HepG2 (cell line): Measurements from ENCODE around the gene CD53. TPM values are rescaled to one million over a fixed set of nuclear protein-coding genes. Genes with fewer than 3 reads are reported as not detected.

Source experiments
- ATAC-seq: fragments of 200-7000 bp; cut with Tn5 transposase; 3 replicates; pipeline ENCODE4 v1.9.1; 2020; ENCODE audit warnings: mild to moderate bottlenecking, moderate library complexity
- BruUV-seq: library from RNA; stranded (reverse); fragments of 400-500 nt; replicated peaks from 2 replicates; lab custom pipeline; 2021; lab: Mats Ljungman, UMichigan
- CTCF ChIA-PET: fragments of 300-600 bp; formaldehyde crosslinking; extraction: SDS; loops from one replicate; lab custom pipeline; 2021; ENCODE audit warnings: low total read pairs, inconsistent platforms, low intra/inter-chr PET ratio; lab: Yijun Ruan, JAX
- POLR2A ChIA-PET: fragments of 350-600 bp; sonication (Branson Sonifier 250); formaldehyde crosslinking; loops from one replicate; lab custom pipeline; 2020; ENCODE audit warnings: antibody characterized with exemption, inconsistent platforms; lab: Yijun Ruan, JAX
- DNase-seq: peaks from one replicate; pipeline ENCODE4 v3.0.0-alpha.2; 2015; ENCODE audit warnings: low spot score
- FAIRE-seq: peaks from 3 replicates; lab custom pipeline; 2011; peaks lifted over from hg19 to GRCh38; lab: Jason Lieb, UNC
- H2AFZ ChIP-seq: one replicate; pipeline ENCODE4 v1.6.1; 2011; ENCODE audit warnings: low read length, inconsistent platforms
- H3K27ac ChIP-seq: fragments of 300-600 bp; 3 replicates; pipeline ENCODE4 v1.8.0; 2011; ENCODE audit warnings: mixed run types, mild to moderate bottlenecking, mixed read lengths, low read length, inconsistent platforms; ENCODE audit not compliant: insufficient read depth; ENCODE audit errors: extremely low read length
- H3K27me3 ChIP-seq, 2 experiments: fragments of 200-600 bp in 1 of 2; 2 replicates in 1 of 2; 3 replicates in 1 of 2; pipeline versions ENCODE4 v1.6.0 to v1.8.0; 2011; ENCODE audit warnings: low read length in 2 of 2, mild to moderate bottlenecking in 2 of 2, moderate library complexity in 2 of 2, inconsistent platforms in 1 of 2; ENCODE audit not compliant: insufficient read depth in 2 of 2, control insufficient read depth in 1 of 2
- H3K36me3 ChIP-seq, 2 experiments: fragments of 200-600 bp in 1 of 2; replicated peaks in 1 of 2; 2 replicates in 1 of 2; 3 replicates in 1 of 2; pipeline versions ENCODE4 v1.5.1 to v1.8.0; 2011; ENCODE audit warnings: low read length in 2 of 2, inconsistent platforms in 1 of 2; ENCODE audit not compliant: insufficient read depth in 2 of 2, control insufficient read depth in 1 of 2
- H3K4me1 ChIP-seq: 2 replicates; pipeline ENCODE4 v1.5.1; 2012; ENCODE audit warnings: low read length, inconsistent platforms; ENCODE audit not compliant: insufficient read depth
- H3K4me2 ChIP-seq: 2 replicates; pipeline ENCODE4 v1.6.0; 2011; ENCODE audit warnings: low read depth, low read length, inconsistent platforms
- H3K4me3 ChIP-seq, 3 experiments: fragments of 200-600 bp in 1 of 3; sonication (generic), shearing (Covaris generic) in 1 of 3; replicated peaks in 1 of 3; 2 replicates each; pipeline ENCODE4 v1.5.1; 2011 to 2016; ENCODE audit warnings: low read length in 3 of 3, inconsistent platforms in 2 of 3, low read depth in 2 of 3, mild to moderate bottlenecking in 2 of 3, control low read depth in 1 of 3, mixed read lengths in 1 of 3; ENCODE audit not compliant: insufficient read depth in 1 of 3
- H3K79me2 ChIP-seq: one replicate; pipeline ENCODE4 v1.6.1; 2011; ENCODE audit warnings: low read length, inconsistent platforms; ENCODE audit not compliant: insufficient read depth
- H3K9ac ChIP-seq: 2 replicates; pipeline ENCODE4 v1.6.0; 2011; ENCODE audit warnings: mild to moderate bottlenecking, low read depth, low read length, inconsistent platforms; ENCODE audit not compliant: insufficient read depth
- H3K9me3 ChIP-seq: 2 replicates; pipeline ENCODE4 v1.5.1; 2012; ENCODE audit warnings: mild to moderate bottlenecking, low read length
- H4K20me1 ChIP-seq: 2 replicates; pipeline ENCODE4 v1.6.0; 2011; ENCODE audit warnings: inconsistent platforms, mild to moderate bottlenecking, low read length, moderate library complexity; ENCODE audit not compliant: insufficient read depth
- BHLHE40 ChIP-seq: IDR thresholded peaks from 2 replicates; pipeline ENCODE4 v1.6.1; 2011; ENCODE audit warnings: low read length, improper control_type of control experiment
- GPBP1L1 ChIP-seq: sonication (generic); formaldehyde crosslinking; IDR thresholded peaks from 2 replicates; pipeline ENCODE4 v1.5.0; 2020; ENCODE audit warnings: mild to moderate bottlenecking, missing genetic modification reagents
- HNRNPK ChIP-seq: fragments of 200-400 bp; formaldehyde crosslinking; IDR thresholded peaks from 2 replicates; pipeline ENCODE4 v1.6.1; 2018; ENCODE audit warnings: low read length, low read depth, moderate library complexity, mild to moderate bottlenecking; ENCODE audit not compliant: poor library complexity, severe bottlenecking
- KLF6 ChIP-seq: IDR thresholded peaks from 2 replicates; pipeline ENCODE4 v1.8.0; 2016; ENCODE audit warnings: missing biosample characterization, missing genetic modification reagents
- NFKB2 ChIP-seq: sonication (generic); formaldehyde crosslinking; IDR thresholded peaks from 2 replicates; pipeline ENCODE4 v1.4.0; 2020; ENCODE audit warnings: missing genetic modification reagents, borderline replicate concordance
- ONECUT2 ChIP-seq: sonication (generic); formaldehyde crosslinking; IDR thresholded peaks from 2 replicates; pipeline ENCODE4 v1.4.0; 2020; ENCODE audit warnings: missing genetic modification reagents
- ZFP82 ChIP-seq: sonication (generic); formaldehyde crosslinking; IDR thresholded peaks from 2 replicates; pipeline ENCODE4 v1.5.1; 2020; ENCODE audit warnings: mild to moderate bottlenecking, missing genetic modification reagents, borderline replicate concordance
- ZNF296 ChIP-seq: sonication (generic); formaldehyde crosslinking; conservative IDR thresholded peaks from 2 replicates; pipeline ENCODE4 v1.5.0; 2020; ENCODE audit warnings: mild to moderate bottlenecking, missing genetic modification reagents
- ZXDC ChIP-seq: sonication (generic); formaldehyde crosslinking; IDR thresholded peaks from 2 replicates; pipeline ENCODE4 v1.5.0; 2020; ENCODE audit warnings: mild to moderate bottlenecking, missing genetic modification reagents
- WGBS: methylation state at CpG from one replicate; pipeline ENCODE4 v1.1.6; 2017; ENCODE audit warnings: low lambda C conversion rate; 5-methylcytosine and 5-hydroxymethylcytosine counted together
- in situ Hi-C: cut with HindIII; loops from 2 replicates; pipeline ENCODE4 v1.10.0; 2017; ENCODE audit warnings: low pct_unique_long_range_greater_than_20kb; ENCODE audit not compliant: extremely low pct_ligation_motif_present
- intact Hi-C: fragments of 100-400 bp; cut with micrococcal nuclease; formaldehyde crosslinking; loops from one replicate; pipeline ENCODE4 v1.10.0; 2022; ENCODE audit not compliant: unreplicated experiment
- polyA plus RNA-seq, 8 experiments: library from polyadenylated mRNA; depleted of rRNA in 3 of 8; stranded (reverse) in 7 of 8; unstranded in 1 of 8; fragments of >200 nt; fragmentation: Illumina TruSeq in 4 of 8; extraction: Trizol in 4 of 8; gene quantifications; 2 replicates each; pipeline versions ENCODE4 v1.2.1 to v1.2.3, GENCODE V29; 2011 to 2016; ENCODE audit warnings: low read depth in 4 of 8, missing spikeins in 1 of 8, mixed read lengths in 1 of 8; ENCODE audit not compliant: insufficient read depth in 1 of 8
- total RNA-seq, 5 experiments: library from RNA; depleted of rRNA; stranded (reverse); fragments of >200 nt; fragmentation: Illumina TruSeq; extraction: Trizol; gene quantifications; 2 replicates each; pipeline ENCODE4 v1.2.3, GENCODE V29; 2016; ENCODE audit warnings: low read depth in 1 of 5

CD53 gene
- total and polyA plus RNA-seq, 2 of the 13 experiments (the other 11 are each of a cell fraction or from before 2014, with no cell fraction given), result not detected

GRCh38 chr1:110878591-110878990 is 5.6 kb downstream of the CD53 start:
- Histone ChIP-seq H3K4me3 (no peak overlapping the region), H3K27ac (no peak overlapping the region), H4K20me1 (no peaks in the 10 kb centered on the region), H3K36me3 (no peaks in the 10 kb centered on the region), H3K9ac (no peak overlapping the region), H3K4me1 (no peaks in the 10 kb centered on the region), H3K9me3 (no peaks in the 10 kb centered on the region), H3K79me2 (no peaks in the 10 kb centered on the region), H2AFZ (no peak overlapping the region), H3K4me2 (no peak overlapping the region), H3K27me3 (no peaks in the 10 kb centered on the region)
- FAIRE-seq (no peak), DNase-seq (no peak), ATAC-seq (no peak)
- WGBS, result 1% methylated on average over 2 of the region's 2 CpGs
- intact Hi-C loops (no loop called here), in situ Hi-C loops (no loop called here)
- CTCF ChIA-PET, result no interaction called here
- BruUV-seq, result no TSS peak
- TF ChIP-seq ONECUT2 (CRISPR knock-in tag), result no peak
- POLR2A ChIA-PET, result no interaction called here

GRCh38 chr1:110878993-110879392 is 6.0 kb downstream of the CD53 start:
- Histone ChIP-seq H3K27me3 (no peaks in the 10 kb centered on the region), H3K27ac (no peak overlapping the region), H3K4me1 (no peaks in the 10 kb centered on the region), H3K9me3 (no peaks in the 10 kb centered on the region), H3K9ac (no peak overlapping the region), H2AFZ (no peak overlapping the region), H3K4me2 (no peak overlapping the region), H3K36me3 (no peaks in the 10 kb centered on the region), H3K79me2 (no peaks in the 10 kb centered on the region), H4K20me1 (no peaks in the 10 kb centered on the region), H3K4me3 (no peak overlapping the region)
- 2% methylated on average over 3 of the region's 3 CpGs for WGBS
- TF ChIP-seq HNRNPK, result no peak
- no peak for TF ChIP-seq ZNF296
- no peak for TF ChIP-seq GPBP1L1 (CRISPR knock-in tag)
- no peak for TF ChIP-seq KLF6 (CRISPR knock-in tag)
- no peak for TF ChIP-seq ZXDC (CRISPR knock-in tag)
- no peak for TF ChIP-seq ZFP82 (CRISPR knock-in tag)
- TF ChIP-seq NFKB2, result no peak
- no peak for TF ChIP-seq BHLHE40
- ChIA-PET POLR2A (no interaction called here), CTCF (no interaction called here)
- ATAC-seq, result no peak
- no peak for FAIRE-seq
- DNase-seq, result no peak
- BruUV-seq, result no TSS peak
- intact Hi-C loops, result no loop called here
- in situ Hi-C loops, result no loop called here
